ENCODE measurements around the gene KLHL22. TPM values are rescaled to one million over a fixed set of nuclear protein-coding genes. Genes with fewer than 3 reads are reported as not detected.

KLHL22 gene
- total and polyA plus RNA-seq, 2 of the 13 experiments (the other 11 are each of a cell fraction or from before 2014, with no cell fraction given), result 10.9 to 14.8 TPM

DNA sequence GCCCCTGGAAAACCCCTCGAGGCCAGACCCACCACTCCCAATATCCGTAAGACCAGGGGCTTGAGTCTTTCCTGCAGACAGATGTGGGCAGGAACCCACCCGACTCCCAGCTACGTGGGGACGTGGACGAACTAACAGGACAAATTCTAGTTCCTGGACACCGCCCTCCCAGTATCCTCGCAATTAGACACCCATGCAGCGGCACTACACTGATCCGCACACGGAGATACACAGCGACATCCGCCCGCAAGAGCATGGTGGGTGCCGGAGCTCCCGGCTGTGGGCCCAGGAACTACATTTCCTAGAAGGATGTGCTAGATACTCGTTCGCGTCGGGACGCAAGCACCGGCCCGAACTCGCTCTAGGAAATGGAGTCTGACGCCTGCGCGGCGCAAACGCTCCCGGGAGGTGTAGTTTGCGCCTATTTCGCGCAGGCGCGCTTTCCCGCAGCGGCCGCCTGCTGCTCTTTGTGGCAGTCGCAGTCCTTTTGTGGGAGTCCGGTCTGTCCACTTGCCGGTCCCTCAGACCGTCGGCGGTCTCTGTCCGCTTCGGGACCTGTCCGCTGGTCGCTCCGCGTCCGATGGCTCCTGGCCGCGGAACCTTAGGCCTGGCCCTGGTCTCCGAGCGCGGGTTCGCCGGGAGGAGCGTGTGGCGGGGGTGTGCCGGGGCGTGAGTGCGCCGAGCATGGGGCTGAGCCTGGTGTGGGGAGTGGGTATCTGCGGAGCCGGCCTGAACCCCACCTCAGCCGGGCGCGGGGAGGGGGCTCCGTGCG is 101.7 kb downstream of the KLHL22 start, which contains the start of gene ZNF74 (continued):
- TF ChIP-seq, protein P1, sequence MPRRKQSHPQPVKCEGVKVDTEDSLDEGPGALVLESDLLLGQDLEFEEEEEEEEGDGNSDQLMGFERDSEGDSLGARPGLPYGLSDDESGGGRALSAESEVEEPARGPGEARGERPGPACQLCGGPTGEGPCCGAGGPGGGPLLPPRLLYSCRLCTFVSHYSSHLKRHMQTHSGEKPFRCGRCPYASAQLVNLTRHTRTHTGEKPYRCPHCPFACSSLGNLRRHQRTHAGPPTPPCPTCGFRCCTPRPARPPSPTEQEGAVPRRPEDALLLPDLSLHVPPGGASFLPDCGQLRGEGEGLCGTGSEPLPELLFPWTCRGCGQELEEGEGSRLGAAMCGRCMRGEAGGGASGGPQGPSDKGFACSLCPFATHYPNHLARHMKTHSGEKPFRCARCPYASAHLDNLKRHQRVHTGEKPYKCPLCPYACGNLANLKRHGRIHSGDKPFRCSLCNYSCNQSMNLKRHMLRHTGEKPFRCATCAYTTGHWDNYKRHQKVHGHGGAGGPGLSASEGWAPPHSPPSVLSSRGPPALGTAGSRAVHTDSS (CRISPR knock-in tag; conservative IDR thresholded peaks at IDR 0.05), result no peak
- TF ChIP-seq PPARG (CRISPR knock-in tag; conservative IDR thresholded peaks at IDR 0.05) (peak; percentile 45; the same call in 1 of the 2 replicates), AFF4 (CRISPR knock-in tag; IDR thresholded peaks at IDR 0.05) (no peak), ISL2 (CRISPR knock-in tag; IDR thresholded peaks at IDR 0.05) (peak; percentile 23), SCMH1 (CRISPR knock-in tag; IDR thresholded peaks at IDR 0.05; ENCODE audit: borderline replicate concordance) (no peak), ZNF780A (CRISPR knock-in tag; IDR thresholded peaks at IDR 0.05) (no peak), ZNF547 (CRISPR knock-in tag; IDR thresholded peaks at IDR 0.05) (peak; percentile 80), ZNF766 (CRISPR knock-in tag; IDR thresholded peaks at IDR 0.05; ENCODE audit: borderline replicate concordance) (no peak), BATF2 (CRISPR knock-in tag; IDR thresholded peaks at IDR 0.05) (no peak), ZFP90 (CRISPR knock-in tag; IDR thresholded peaks at IDR 0.05; ENCODE audit: borderline replicate concordance) (no peak), TBX2 (CRISPR knock-in tag; IDR thresholded peaks at IDR 0.05; ENCODE audit: borderline replicate concordance) (peak; percentile 69), ZNF572 (CRISPR knock-in tag; IDR thresholded peaks at IDR 0.05) (no peak), ZBTB1 (CRISPR knock-in tag; IDR thresholded peaks at IDR 0.05; ENCODE audit: borderline replicate concordance) (no peak), SIN3B (IDR thresholded peaks at IDR 0.05; ENCODE audit: low read length) (no peak), PHF8 (CRISPR knock-in tag; IDR thresholded peaks at IDR 0.05) (peak; percentile 96)
- TF ChIP-seq, protein P2, sequence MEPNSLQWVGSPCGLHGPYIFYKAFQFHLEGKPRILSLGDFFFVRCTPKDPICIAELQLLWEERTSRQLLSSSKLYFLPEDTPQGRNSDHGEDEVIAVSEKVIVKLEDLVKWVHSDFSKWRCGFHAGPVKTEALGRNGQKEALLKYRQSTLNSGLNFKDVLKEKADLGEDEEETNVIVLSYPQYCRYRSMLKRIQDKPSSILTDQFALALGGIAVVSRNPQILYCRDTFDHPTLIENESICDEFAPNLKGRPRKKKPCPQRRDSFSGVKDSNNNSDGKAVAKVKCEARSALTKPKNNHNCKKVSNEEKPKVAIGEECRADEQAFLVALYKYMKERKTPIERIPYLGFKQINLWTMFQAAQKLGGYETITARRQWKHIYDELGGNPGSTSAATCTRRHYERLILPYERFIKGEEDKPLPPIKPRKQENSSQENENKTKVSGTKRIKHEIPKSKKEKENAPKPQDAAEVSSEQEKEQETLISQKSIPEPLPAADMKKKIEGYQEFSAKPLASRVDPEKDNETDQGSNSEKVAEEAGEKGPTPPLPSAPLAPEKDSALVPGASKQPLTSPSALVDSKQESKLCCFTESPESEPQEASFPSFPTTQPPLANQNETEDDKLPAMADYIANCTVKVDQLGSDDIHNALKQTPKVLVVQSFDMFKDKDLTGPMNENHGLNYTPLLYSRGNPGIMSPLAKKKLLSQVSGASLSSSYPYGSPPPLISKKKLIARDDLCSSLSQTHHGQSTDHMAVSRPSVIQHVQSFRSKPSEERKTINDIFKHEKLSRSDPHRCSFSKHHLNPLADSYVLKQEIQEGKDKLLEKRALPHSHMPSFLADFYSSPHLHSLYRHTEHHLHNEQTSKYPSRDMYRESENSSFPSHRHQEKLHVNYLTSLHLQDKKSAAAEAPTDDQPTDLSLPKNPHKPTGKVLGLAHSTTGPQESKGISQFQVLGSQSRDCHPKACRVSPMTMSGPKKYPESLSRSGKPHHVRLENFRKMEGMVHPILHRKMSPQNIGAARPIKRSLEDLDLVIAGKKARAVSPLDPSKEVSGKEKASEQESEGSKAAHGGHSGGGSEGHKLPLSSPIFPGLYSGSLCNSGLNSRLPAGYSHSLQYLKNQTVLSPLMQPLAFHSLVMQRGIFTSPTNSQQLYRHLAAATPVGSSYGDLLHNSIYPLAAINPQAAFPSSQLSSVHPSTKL (CRISPR knock-in tag; IDR thresholded peaks at IDR 0.05), result no peak
- TF ChIP-seq, protein P3, sequence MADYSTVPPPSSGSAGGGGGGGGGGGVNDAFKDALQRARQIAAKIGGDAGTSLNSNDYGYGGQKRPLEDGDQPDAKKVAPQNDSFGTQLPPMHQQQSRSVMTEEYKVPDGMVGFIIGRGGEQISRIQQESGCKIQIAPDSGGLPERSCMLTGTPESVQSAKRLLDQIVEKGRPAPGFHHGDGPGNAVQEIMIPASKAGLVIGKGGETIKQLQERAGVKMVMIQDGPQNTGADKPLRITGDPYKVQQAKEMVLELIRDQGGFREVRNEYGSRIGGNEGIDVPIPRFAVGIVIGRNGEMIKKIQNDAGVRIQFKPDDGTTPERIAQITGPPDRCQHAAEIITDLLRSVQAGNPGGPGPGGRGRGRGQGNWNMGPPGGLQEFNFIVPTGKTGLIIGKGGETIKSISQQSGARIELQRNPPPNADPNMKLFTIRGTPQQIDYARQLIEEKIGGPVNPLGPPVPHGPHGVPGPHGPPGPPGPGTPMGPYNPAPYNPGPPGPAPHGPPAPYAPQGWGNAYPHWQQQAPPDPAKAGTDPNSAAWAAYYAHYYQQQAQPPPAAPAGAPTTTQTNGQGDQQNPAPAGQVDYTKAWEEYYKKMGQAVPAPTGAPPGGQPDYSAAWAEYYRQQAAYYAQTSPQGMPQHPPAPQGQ (CRISPR knock-in tag; IDR thresholded peaks at IDR 0.05; ENCODE audit: borderline replicate concordance), result no peak

Data from HepG2 (cell line).